ENCODE data around the gene ITPKC. TPM values are rescaled to one million over a fixed set of nuclear protein-coding genes. Genes with fewer than 3 reads are reported as not detected.

Gene ITPKC
- total and polyA plus RNA-seq, 2 experiments from 2014 or later = 5.3 to 12.6 TPM

- no peak for TF ChIP-seq ZNF462 (CRISPR knock-in tag; IDR thresholded peaks at IDR 0.05)
- TF ChIP-seq NANOG (IDR thresholded peaks at IDR 0.05; ENCODE audit: borderline replicate concordance) = no peak
- no peak for TF ChIP-seq EZH2 (IDR thresholded peaks at IDR 0.05; ENCODE audit: low read depth, unreplicated experiment)
- no peak for TF ChIP-seq STAT1 (IDR thresholded peaks at IDR 0.05; ENCODE audit: unreplicated experiment)
- TF ChIP-seq ZNF114 (CRISPR knock-in tag; IDR thresholded peaks at IDR 0.05) = no peak
- TF ChIP-seq ZNF331 (CRISPR knock-in tag; IDR thresholded peaks at IDR 0.05; ENCODE audit: low read depth) = no peak
- no peak for TF ChIP-seq REST (IDR thresholded peaks at IDR 0.05; ENCODE audit: unreplicated experiment)
Observed at GRCh38 chr19:40745402-40745780, 28.5 kb downstream of the ITPKC start (continued).

All from GM23338 (cell line).